LoVo (cell line): ENCODE data around the gene SDR42E1.

Source experiments
- DNase-seq: peaks from one replicate; pipeline ENCODE4 v3.0.0-alpha.2; 2016; ENCODE audit warnings: low spot score

Gene SDR42E1

DNA sequence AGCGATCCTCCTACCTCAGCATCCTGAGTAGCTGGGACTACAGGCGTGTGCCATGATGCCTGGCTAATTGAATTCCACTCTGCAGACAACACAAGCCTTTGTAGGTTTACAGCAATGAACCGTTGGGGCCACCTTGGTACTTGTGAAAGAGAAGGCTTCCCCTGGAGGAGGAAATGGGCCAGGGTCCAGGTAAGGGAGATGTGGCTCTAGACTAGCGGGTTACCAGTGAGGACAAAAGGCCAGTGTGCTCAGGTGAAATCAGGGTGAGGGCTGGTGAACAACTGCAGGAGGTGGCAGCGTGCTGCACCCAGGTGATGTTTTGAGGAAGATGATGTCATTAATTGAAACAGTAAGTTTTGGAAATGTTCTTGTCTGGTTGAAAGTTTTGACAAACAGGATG, 6.7 kb downstream of the SDR42E1 start:
- DNase-seq, result no peak

DNA sequence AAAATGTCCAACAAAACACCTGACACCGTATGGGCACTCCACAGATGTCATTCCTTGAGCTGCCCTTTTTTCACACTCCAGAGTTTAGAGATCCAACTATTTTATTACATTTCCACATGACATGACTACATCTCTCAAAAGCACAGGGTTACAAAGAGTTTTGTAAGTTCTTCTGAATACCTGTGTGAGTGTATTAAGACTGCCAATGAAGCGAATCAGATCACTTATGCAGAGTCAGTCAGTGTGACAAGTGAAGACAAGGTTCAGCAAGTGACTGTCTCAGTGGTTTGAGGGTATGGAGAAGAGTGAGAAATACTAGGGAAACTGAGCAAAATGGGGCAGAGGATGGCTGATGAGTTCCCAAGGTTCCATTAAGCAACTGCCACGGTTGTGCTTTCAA, 8.4 kb downstream of the SDR42E1 start:
- DNase-seq, result no peak

DNA sequence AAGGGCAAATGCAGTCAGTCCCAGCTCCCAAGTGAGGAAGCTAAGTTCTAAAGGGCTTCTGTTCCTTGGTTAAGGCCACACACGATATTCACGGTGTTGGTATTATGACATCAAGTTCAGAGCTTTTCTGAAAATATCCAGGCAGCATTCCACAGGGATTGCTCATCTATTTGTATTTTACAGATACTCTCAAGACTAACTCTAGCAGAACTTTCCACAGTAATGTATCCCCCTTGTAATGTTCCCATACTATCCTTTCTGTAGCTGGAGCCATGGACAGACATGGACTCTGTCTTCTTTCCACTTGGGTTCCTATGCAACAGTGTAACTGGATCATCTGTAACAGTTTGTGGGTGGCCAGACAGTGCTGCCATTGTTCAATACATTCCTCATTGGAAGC, 13.5 kb downstream of the SDR42E1 start:
- peak; percentile 54 for DNase-seq

DNA sequence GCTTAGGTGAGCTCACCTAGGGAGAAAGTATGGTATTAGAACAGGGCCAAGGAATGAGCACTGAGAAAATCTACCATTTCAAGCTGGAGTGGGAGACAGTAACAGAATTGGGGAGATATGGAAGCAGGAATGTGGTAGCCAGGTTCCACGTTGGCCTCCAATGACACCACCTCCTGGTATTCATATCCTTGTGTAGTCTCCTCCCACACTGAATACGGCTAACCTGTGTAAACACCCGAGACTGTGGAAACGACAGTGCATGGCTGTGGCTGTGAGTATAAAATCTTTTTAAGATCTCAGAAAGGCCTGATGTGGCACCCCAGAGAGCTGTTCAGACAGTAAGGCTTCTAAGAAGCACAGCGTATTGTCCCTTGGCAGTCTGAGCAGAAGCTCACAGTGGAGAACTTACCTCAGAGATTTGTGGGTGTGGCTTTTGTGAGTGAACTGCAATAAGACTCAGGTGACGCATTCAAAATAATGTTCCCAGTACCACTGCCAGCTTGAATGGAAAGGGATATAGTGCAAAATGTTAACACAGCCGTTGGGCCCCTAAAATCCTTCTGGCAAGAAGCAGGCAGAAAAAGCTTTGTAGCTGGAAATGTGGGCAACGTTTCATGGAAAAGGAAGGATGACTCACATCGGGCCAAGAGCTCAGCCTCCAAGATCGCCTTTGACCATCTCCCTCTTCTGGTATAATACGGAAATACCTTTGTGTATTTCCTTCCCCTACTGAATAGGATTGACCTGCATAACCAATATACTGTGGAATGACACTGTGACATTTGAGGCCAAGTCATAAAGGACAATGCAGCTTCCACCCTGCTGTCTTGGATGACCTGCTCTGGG, 14.4 kb downstream of the SDR42E1 start:
- DNase-seq, result peak; percentile 78

DNA sequence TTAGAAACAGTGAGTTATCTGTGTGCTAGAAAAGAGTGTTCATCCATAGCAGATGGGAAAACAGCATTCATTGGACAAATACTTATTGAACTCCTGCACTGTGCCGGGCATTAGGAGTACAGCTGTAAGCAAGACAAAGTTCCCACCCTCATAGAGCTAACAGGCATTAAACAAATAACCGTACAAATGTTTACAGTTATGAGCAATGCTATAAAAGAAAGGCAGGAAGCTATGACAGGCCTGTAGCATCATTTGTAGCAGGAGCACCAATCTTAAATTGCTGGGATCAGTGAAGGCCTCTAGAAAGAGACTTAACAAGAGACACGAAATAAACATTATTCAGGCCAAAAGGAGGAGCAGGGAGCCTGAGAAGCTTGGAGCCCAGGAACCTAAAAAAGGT, 15.6 kb downstream of the SDR42E1 start:
- DNase-seq, result no peak

DNA sequence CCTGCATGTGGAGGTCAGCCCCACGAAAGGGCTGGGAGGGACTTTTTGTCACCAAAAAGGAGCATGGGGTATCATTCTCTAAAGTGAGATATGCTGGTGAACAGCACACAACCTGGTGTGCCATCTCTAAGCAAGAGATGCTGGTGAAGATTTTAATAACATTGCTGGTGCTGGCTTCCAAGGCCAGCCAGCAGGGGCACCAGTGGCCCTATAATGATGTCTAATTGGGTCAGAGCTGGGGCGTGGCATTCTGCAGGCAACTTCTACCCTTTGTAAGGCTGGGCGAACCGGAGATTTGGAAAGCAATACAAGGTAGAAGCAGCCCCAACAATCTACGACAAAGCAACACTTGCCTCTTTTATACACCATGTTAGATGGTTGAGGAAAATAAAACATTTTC, 16.8 kb downstream of the SDR42E1 start:
- DNase-seq, result no peak

DNA sequence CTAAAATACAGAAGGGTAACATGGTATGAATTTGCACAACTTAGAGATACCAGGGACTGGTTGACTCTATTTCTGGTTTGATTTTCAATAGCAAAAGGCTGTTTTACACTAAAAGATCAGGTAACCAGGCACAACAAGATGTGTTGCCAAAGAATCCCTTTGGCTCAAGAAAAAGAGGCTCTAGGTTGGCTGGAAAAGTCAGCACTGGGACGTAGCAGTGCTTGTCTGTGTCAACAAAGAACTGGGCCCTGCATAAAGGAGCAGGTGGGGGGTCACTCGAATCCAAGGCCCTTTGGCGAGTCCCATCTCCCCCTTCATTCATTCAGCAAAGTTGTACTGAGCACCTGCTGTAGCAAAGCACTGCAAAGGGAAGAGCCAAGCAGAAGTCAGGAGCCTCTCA, 18.4 kb downstream of the SDR42E1 start:
- DNase-seq, result no peak

DNA sequence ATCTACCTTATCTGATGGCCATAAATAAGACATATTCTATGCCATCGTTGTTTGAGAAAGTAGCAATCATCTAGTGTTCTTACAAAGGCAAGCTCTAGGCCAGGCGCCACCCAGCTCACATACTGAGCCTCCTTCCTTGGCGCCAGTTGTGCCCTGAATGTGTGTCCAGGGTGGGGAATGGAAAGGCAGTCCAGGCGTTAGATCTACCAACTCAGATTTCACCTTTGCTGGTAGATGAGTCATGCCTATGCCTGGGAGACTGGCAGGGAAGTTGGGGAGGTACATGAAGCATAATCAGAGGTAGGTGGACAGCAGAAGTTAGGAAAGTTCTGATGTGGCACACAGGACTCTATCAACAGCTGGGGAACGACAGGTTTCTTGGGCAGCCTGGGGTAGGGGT, 23.6 kb downstream of the SDR42E1 start:
- DNase-seq, result peak; percentile 86

DNA sequence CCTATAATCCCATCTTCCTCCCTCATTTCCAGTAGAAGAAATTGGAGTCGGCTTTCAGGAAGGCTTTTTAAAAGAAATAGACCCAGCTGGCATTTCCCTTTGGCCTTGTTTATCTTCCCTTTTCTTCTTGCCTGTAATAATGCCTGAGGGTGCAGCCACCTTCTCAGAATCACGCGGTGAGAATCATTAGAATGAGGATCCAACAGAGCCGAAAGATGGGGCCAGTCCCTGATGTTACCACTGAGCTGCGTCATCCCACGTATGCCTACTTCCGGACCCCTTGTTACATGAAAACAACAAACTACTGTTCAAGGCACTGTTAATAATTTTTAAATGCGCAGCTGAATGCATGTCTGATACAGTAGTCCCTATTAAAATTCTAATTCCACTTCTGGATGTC, 24.1 kb downstream of the SDR42E1 start:
- no peak for DNase-seq

DNA sequence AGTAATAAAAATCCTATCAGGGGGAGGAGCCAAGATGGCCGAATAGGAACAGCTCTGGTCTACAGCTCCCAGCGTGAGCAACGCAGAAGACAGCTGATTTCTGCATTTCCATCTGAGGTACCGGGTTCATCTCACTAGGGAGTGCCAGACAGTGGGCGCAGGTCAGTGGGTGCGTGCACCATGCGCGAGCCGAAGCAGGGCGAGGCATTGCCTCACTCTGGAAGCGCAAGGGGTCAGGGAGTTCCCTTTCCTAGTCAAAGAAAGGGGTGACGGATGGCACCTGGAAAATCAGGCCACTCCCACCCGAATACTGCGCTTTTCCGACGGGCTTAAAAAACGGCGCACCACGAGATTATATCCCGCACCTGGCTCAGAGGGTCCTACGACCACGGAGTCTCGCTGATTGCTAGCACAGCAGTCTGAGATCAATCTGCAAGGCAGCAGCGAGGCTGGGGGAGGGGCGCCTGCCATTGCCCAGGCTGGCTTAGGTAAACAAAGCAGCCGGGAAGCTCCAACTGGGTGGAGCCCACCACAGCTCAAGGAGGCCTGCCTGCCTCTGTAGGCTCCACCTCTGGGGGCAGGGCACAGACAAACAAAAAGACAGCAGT, 33.8 kb downstream of the SDR42E1 start:
- DNase-seq, result peak; percentile 24

DNA sequence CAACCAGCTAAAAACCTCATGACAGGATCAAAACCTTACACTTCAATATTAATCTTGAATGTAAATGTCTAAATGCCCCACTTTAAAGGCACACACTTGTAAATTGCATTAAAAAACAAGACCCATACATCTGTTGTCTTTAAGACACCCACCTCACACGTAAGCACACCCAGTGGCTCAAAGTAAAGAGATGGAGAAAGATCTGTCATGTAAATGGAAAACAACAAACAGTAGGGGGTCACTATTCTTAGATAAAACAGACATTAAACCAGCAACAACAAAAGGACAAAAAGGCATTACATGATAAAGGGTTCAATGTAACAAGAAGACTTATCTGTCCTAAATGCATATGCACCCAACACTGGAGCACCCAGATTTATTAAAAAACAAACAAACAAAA, 35.6 kb downstream of the SDR42E1 start:
- no peak for DNase-seq

DNA sequence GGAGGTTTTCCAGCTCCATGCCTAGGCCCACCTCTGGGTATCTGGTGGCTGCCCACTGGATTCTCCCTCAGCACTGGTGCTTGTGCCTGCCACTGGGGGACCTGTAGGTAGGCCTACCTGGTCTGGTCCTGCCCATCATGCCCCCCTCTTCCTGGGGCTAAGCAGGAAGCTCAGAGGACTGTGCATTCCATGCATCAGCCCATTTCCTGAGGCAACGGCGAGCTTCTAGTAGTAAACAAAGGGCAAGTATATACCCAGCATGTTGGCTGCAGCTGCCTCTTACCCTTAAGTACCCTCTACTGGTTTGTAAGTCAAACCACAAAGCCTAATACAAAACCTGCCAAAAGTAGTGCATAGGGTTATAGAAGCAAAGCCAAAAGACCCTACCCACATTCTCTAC, 37.5 kb downstream of the SDR42E1 start:
- no peak for DNase-seq

DNA sequence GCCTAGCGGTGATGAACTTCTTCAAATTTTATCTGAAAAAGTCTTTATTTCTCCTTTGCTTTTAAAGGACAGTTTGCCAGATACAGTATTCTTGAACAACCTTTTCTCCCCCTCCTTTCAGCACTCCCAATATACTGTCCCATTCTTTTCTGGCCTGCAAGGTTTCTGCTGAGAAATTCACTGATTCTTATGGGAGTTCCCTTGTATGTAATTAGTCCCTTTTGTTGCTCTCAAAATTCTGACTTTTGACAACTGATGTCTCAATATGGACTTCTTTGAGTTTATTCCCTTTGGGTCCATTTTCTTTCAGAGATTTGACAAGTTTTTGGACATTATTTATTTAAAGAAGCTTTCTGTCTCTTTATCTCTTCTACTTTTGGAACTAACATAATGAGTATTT, 39.4 kb downstream of the SDR42E1 start:
- DNase-seq, result no peak

DNA sequence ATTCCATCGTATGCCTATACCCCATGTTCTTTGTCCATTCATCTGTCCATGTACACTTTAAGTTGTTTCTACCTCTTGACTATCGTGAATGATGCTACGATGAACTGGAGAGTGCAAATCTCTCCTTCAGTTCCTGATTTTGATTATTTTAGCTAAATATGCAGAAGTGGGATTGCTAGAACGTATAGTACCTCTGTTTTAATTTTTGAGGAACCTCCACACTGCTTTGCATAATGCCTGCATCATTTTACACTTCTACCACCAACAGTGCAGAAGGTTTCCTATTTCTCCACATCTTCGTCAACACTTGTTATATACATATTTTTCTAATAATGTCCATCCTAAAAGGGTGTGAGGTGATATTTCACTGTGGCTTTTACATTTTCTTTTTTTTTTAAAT, 43.9 kb downstream of the SDR42E1 start:
- no peak for DNase-seq

DNA sequence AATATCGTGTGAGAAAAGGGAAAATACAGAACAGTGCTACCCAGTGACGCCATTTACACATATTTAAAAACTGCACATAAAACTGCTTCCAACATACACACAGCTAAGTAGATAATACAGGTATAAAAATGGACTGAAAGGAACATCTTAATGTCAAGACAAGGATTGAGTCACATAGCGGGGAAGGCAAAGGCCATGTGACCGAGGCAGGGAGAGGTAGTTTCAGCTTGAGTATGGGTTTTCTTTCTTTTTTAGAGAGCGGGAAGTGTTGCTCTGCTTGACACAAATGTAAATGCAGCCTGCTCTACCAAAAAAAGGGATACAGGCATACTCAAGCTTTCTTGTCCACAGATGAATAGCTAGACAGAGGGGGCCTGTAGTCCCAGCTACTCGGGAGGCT, 46.5 kb downstream of the SDR42E1 start:
- no peak for DNase-seq

DNA sequence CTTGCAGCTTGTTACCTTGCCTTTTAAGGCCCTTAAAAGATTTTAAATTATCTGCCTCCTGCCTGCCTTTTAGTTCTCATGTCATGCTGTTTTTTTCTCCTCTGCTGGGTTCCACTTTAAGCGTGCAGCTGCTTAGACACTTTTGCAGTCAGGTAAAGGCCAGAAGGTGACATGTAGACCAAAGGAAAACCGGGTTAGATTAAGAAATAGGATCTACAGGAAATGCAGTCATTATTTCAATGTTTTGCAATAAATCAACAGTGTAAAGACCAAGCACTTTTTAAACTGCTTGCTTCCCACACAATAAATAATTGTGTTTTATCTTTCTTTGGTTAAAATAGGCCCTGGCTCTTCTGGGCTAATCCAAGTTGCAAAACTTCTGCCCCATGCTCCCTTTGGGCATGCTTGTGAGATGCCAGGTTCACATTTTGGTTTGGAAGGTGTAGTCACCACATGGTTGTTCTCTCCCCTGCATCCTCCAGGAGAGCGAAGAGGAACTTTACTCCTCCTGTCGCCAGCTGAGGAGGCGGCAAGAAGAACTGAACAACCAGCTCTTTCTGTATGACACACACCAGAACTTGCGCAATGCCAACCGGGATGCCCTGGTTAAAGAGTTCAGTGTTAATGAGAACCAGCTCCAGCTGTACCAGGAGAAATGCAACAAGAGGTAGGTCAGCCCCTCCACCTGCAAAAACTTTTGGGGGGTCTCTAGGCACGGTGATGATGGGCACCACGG, 54.9 kb downstream of the SDR42E1 start:
- no peak for DNase-seq

DNA sequence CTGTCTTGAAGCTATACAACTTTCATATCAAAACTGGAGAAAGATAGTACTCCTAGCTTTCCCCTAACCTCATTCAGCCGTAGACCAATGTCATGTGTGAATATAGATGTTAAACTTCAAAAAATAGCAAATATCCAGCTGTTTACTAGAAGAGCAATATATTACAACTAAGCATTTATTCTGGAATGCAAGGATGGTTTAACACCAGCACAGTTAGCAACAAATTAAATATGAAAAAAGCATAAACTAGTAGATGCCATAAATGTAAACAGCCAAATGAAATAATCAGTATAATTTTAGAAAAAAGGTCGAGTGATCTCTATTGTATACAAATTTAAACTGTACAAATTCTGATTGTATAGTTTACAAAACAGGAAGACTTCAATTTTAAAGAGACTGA, 59.7 kb downstream of the SDR42E1 start:
- DNase-seq, result no peak

DNA sequence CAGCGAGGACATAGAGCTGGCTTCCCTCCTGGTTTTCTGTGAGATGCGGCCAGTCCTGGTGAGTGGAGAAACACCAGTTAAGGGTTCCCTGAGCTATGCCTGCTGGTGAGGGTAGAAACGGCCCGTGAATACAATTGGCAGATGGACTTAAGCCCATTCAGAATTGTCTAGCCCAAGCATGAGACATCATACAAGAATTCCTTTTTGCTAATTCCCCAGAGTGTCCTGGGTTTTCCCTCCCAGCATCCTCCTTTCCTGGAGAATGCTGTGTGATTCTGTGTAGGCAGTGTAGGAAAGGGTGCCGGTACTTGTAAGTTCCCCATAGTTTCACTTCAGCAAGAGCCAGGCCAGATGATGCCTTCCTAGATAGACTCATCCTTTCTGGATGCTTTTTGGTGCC, 65.1 kb downstream of the SDR42E1 start:
- no peak for DNase-seq

DNA sequence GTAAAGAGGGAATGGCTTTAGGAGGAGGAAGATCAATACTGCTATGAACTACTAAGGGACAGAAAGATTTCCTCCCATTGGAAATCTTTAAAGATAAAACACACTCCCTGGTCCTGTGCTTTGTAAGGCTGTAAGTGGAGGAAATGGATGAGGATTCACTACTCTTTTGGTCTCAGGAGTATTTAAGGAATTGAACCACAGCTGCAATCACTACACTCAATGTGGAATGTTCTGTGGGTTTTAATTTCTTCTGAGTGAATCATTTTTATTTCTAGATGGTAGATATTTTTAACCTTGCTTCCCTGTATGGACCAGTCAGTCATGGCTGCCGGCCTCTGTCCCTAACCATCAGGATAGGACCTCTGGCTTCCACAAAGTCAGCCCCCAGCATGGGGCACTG, 65.6 kb downstream of the SDR42E1 start:
- DNase-seq, result no peak

DNA sequence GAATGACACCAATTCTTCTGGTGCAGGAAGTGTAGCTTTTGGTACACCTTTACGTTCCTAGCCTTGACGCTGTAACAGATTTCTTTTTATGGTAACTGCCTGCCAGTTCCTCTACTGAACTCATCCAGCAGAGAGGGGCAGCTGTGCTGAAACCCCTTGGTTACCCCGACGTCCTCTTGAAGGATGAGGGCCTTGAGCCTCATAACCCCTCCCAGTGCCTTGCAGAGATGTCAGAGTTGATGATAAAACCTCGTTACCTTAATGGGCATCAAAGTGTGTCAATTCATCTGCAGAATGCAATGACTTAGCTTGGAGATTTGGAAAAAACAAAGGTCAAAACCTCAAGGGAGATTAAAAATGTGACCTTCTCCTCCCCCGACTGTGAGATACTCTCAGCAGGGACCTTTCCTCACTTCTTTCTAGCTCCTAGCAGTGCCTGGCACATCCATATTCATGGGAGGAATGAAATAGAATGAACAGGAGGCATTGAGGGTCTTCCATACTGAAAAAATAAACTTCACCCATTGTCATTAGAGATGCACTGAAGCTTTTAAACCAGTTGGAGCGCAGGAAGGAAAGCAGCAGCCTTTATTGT, 69.2 kb downstream of the SDR42E1 start:
- no peak for DNase-seq

DNA sequence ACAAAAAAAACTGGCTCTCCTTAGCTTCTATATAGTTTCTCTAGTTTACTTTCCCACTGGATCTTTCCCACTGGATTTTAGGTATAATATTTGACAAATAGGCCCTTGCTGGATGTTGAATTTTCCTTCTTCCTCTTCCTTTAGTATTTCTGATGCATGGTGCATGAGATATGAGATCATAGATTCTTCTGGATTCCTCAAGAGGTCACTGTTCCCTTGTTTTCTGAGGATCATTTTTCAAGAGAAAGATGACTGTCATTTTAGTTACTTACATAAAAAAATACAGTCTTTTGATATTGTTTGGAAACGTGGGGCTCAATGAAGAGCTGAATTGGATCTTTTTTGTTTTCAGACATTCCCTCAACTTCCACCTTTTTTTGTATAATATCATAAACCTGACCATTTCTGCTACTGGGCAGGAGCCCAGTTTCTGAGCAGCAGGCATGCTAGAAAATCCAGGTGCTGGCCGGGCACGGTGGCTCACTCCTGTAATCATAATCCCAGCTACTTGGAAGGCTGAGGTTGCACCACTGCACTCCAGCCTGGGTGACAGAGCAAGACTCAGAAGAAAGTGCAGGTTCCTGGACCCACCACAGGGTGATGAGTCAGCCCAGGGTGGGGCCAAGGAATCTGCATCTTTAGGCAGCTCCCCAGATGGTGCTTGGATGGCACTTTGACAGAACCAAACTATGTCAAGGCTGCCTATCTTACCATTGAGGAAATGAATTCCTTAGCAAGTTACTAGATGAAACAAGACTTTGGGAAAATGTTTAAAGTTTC, 70.3 kb downstream of the SDR42E1 start:
- DNase-seq, result peak; percentile 63
